HepG2 (cell line): Measurements from ENCODE around the gene LIN28A. TPM values are rescaled to one million over a fixed set of nuclear protein-coding genes. Genes with fewer than 3 reads are reported as not detected.

ENCODE experiments used
- ATF7-NPFF ChIP-seq: sonication (generic); formaldehyde crosslinking; IDR thresholded peaks from 2 replicates; pipeline ENCODE4 v1.8.1; 2023; ENCODE audit warnings: mild to moderate bottlenecking, low read depth, missing genetic modification reagents, moderate library complexity
- BCL6 ChIP-seq: IDR thresholded peaks from 2 replicates; pipeline ENCODE4 v1.6.1; 2016; ENCODE audit warnings: missing genetic modification reagents, missing compliant biosample characterization
- BHLHE40 ChIP-seq: IDR thresholded peaks from 2 replicates; pipeline ENCODE4 v1.6.1; 2011; ENCODE audit warnings: low read length, improper control_type of control experiment
- CBFB ChIP-seq: sonication (generic); formaldehyde crosslinking; IDR thresholded peaks from 2 replicates; pipeline ENCODE4 v1.4.0; 2020; ENCODE audit warnings: missing genetic modification reagents
- HNF1B ChIP-seq: sonication (generic); formaldehyde crosslinking; IDR thresholded peaks from 2 replicates; pipeline ENCODE4 v1.5.1; 2020; ENCODE audit warnings: mild to moderate bottlenecking, moderate library complexity, missing genetic modification reagents
- HNRNPLL ChIP-seq: fragments of 200-400 bp; formaldehyde crosslinking; IDR thresholded peaks from 2 replicates; pipeline ENCODE4 v1.6.1; 2017; ENCODE audit warnings: mild to moderate bottlenecking, low read depth, low read length; ENCODE audit not compliant: poor library complexity, severe bottlenecking
- KDM5B ChIP-seq: sonication (generic); formaldehyde crosslinking; IDR thresholded peaks from 2 replicates; pipeline ENCODE4 v1.4.0; 2020; ENCODE audit warnings: missing genetic modification reagents, mild to moderate bottlenecking, borderline replicate concordance
- MAFG ChIP-seq: sonication (generic); formaldehyde crosslinking; IDR thresholded peaks from 2 replicates; pipeline ENCODE4 v1.5.1; 2020; ENCODE audit warnings: mild to moderate bottlenecking, missing genetic modification reagents
- MBD4 ChIP-seq: IDR thresholded peaks from 2 replicates; pipeline ENCODE4 v1.6.1; 2012; ENCODE audit warnings: low read length, inconsistent platforms, borderline replicate concordance
- NPAS2 ChIP-seq: sonication (generic); formaldehyde crosslinking; IDR thresholded peaks from 2 replicates; pipeline ENCODE4 v1.8.0; 2022; ENCODE audit warnings: mild to moderate bottlenecking, missing genetic modification reagents, borderline replicate concordance
- THAP11 ChIP-seq: IDR thresholded peaks from 2 replicates; pipeline ENCODE4 v1.6.1; 2016; ENCODE audit warnings: missing biosample characterization, missing genetic modification reagents
- U2AF2 ChIP-seq: fragments of 200-400 bp; formaldehyde crosslinking; IDR thresholded peaks from 2 replicates; pipeline ENCODE4 v1.6.1; 2017; ENCODE audit warnings: low read depth, mild to moderate bottlenecking, low read length
- ZBTB33 ChIP-seq: sonication (generic); formaldehyde crosslinking; IDR thresholded peaks from 2 replicates; pipeline ENCODE4 v1.4.0; 2020; ENCODE audit warnings: missing genetic modification reagents
- ZNF251 ChIP-seq: sonication (generic); formaldehyde crosslinking; IDR thresholded peaks from 2 replicates; pipeline ENCODE4 v1.9.0; 2021; ENCODE audit warnings: mild to moderate bottlenecking, missing genetic modification reagents
- ZNF292 ChIP-seq: sonication (generic); formaldehyde crosslinking; IDR thresholded peaks from 2 replicates; pipeline ENCODE4 v1.8.1; 2022; ENCODE audit warnings: mild to moderate bottlenecking, low read depth, missing genetic modification reagents, borderline replicate concordance
- ZNF3 ChIP-seq: IDR thresholded peaks from 2 replicates; pipeline ENCODE4 v1.7.0; 2017; ENCODE audit warnings: inconsistent platforms
- ZNF362 ChIP-seq: sonication (generic); formaldehyde crosslinking; IDR thresholded peaks from 2 replicates; pipeline ENCODE4 v1.4.0; 2020; ENCODE audit warnings: missing genetic modification reagents, mild to moderate bottlenecking, borderline replicate concordance
- ZNF546 ChIP-seq: sonication (generic); formaldehyde crosslinking; conservative IDR thresholded peaks from 2 replicates; pipeline ENCODE4 v1.8.1; 2023; ENCODE audit warnings: mild to moderate bottlenecking, missing genetic modification reagents
- ZNF710 ChIP-seq: sonication (generic); formaldehyde crosslinking; IDR thresholded peaks from 2 replicates; pipeline ENCODE4 v1.5.0; 2020; ENCODE audit warnings: mild to moderate bottlenecking, missing genetic modification reagents, borderline replicate concordance
- ZNF724P ChIP-seq: sonication (generic); formaldehyde crosslinking; IDR thresholded peaks from 2 replicates; pipeline ENCODE4 v1.8.0; 2022; ENCODE audit warnings: missing genetic modification reagents, borderline replicate concordance
- ZNF768 ChIP-seq: sonication (generic); formaldehyde crosslinking; IDR thresholded peaks from 2 replicates; pipeline ENCODE4 v1.4.0; 2020; ENCODE audit warnings: missing genetic modification reagents
- ZNF790 ChIP-seq: sonication (generic); formaldehyde crosslinking; IDR thresholded peaks from 2 replicates; pipeline ENCODE4 v1.8.0; 2022; ENCODE audit warnings: missing genetic modification reagents, mild to moderate bottlenecking, borderline replicate concordance
- ZNF83 ChIP-seq: sonication (generic); formaldehyde crosslinking; IDR thresholded peaks from 2 replicates; pipeline ENCODE4 v1.4.0; 2020; ENCODE audit warnings: missing genetic modification reagents, mild to moderate bottlenecking, borderline replicate concordance
- polyA plus RNA-seq, 8 experiments: library from polyadenylated mRNA; depleted of rRNA in 3 of 8; stranded (reverse) in 7 of 8; unstranded in 1 of 8; fragments of >200 nt; fragmentation: Illumina TruSeq in 4 of 8; extraction: Trizol in 4 of 8; gene quantifications; 2 replicates each; pipeline versions ENCODE4 v1.2.1 to v1.2.3, GENCODE V29; 2011 to 2016; ENCODE audit warnings: low read depth in 4 of 8, missing spikeins in 1 of 8, mixed read lengths in 1 of 8; ENCODE audit not compliant: insufficient read depth in 1 of 8
- total RNA-seq, 5 experiments: library from RNA; depleted of rRNA; stranded (reverse); fragments of >200 nt; fragmentation: Illumina TruSeq; extraction: Trizol; gene quantifications; 2 replicates each; pipeline ENCODE4 v1.2.3, GENCODE V29; 2016; ENCODE audit warnings: low read depth in 1 of 5

Gene LIN28A
- total and polyA plus RNA-seq, 2 of the 13 experiments (the other 11 are each of a cell fraction or from before 2014, with no cell fraction given) = not detected

GRCh38 chr1:26363549-26364448, 46.8 kb upstream of the LIN28A start (continued):
- TF ChIP-seq ZNF710 (CRISPR knock-in tag) (no peak), U2AF2 (no peak), ZNF362 (peak; percentile 48; the same call in 1 of the 2 replicates), ZNF3 (CRISPR knock-in tag) (no peak), ZNF546 (CRISPR knock-in tag) (no peak), ZNF724P (CRISPR knock-in tag) (no peak), THAP11 (CRISPR knock-in tag) (peak; percentile 41; the same call in 1 of the 2 replicates), ZNF292 (CRISPR knock-in tag) (0 out of 2 replicates have a peak, but pooled peaks have one; percentile 27), ATF7-NPFF (CRISPR knock-in tag) (peak; percentile 44; the same call in 1 of the 2 replicates), BCL6 (CRISPR knock-in tag) (0 out of 2 replicates have a peak, but pooled peaks have one; percentile 11), CBFB (CRISPR knock-in tag) (no peak), ZNF790 (CRISPR knock-in tag) (no peak), BHLHE40 (no peak), ZNF768 (CRISPR knock-in tag) (0 out of 2 replicates have a peak, but pooled peaks have one; percentile 42), HNF1B (0 out of 2 replicates have a peak, but pooled peaks have one; percentile 35), ZNF251 (CRISPR knock-in tag) (no peak), HNRNPLL (peak; percentile 42), ZNF83 (CRISPR knock-in tag) (no peak), ZBTB33 (CRISPR knock-in tag) (peak; percentile 19; the same call in 1 of the 2 replicates), KDM5B (no peak), NPAS2 (CRISPR knock-in tag) (no peak), MAFG (CRISPR knock-in tag) (no peak), MBD4 (no peak)
